Measurements from ENCODE around the gene VSTM2B. TPM values are rescaled to one million over a fixed set of nuclear protein-coding genes. Genes with fewer than 3 reads are reported as not detected.
"Not testable (repeated sequence)": the region's sequence is repeated elsewhere in the genome, so short reads cannot be mapped to it uniquely, and the experiment has no call there.

The VSTM2B gene
- total RNA-seq, 1 experiment from 2014 or later, result 8.7 TPM

GRCh38 chr19:29545866-29546582, 20.2 kb downstream of the VSTM2B start:
- no peak for DNase-seq (ENCODE audit: low spot score)

- no peak for DNase-seq (ENCODE audit: low spot score)
These were observed 20.9 kb downstream of the VSTM2B start for GRCh38 chr19:29546583-29547190.

GRCh38 chr19:29547361-29547960, 21.7 kb downstream of the VSTM2B start:
- DNase-seq (ENCODE audit: low spot score), result no peak

- no peak for DNase-seq (ENCODE audit: low spot score)
These were observed 22.2 kb downstream of the VSTM2B start for GRCh38 chr19:29547981-29548380.

GRCh38 chr19:29548483-29549085, 22.8 kb downstream of the VSTM2B start:
- no peak for DNase-seq (ENCODE audit: low spot score)

- DNase-seq (ENCODE audit: low spot score), result no peak
These were observed 23.6 kb downstream of the VSTM2B start for GRCh38 chr19:29549105-29550070.

GRCh38 chr19:29550896-29551295, 25.1 kb downstream of the VSTM2B start:
- no peak for DNase-seq (ENCODE audit: low spot score)

- no peak for DNase-seq (ENCODE audit: low spot score)
These were observed 26.0 kb downstream of the VSTM2B start for GRCh38 chr19:29551774-29552173.

GRCh38 chr19:29552454-29553280, 26.9 kb downstream of the VSTM2B start:
- no peak for DNase-seq (ENCODE audit: low spot score)

GRCh38 chr19:29554149-29554548, 28.4 kb downstream of the VSTM2B start:
- no peak for DNase-seq (ENCODE audit: low spot score)

- DNase-seq (ENCODE audit: low spot score), result not testable (repeated sequence)
These were observed 33.3 kb downstream of the VSTM2B start for GRCh38 chr19:29559110-29559509.

- DNase-seq (ENCODE audit: low spot score), result no peak
These were observed 33.9 kb downstream of the VSTM2B start for GRCh38 chr19:29559743-29560142.

GRCh38 chr19:29560313-29561075, 34.7 kb downstream of the VSTM2B start:
- no peak for DNase-seq (ENCODE audit: low spot score)

- no peak for DNase-seq (ENCODE audit: low spot score)
These were observed 35.8 kb downstream of the VSTM2B start for GRCh38 chr19:29561601-29562000.

- DNase-seq (ENCODE audit: low spot score), result no peak
These were observed 36.8 kb downstream of the VSTM2B start for GRCh38 chr19:29562299-29563297.

GRCh38 chr19:29563486-29564101, 37.8 kb downstream of the VSTM2B start:
- DNase-seq (ENCODE audit: low spot score), result no peak

- DNase-seq (ENCODE audit: low spot score), result no peak
These were observed 38.8 kb downstream of the VSTM2B start for GRCh38 chr19:29564574-29565005.

- DNase-seq (ENCODE audit: low spot score), result no peak
These were observed 39.4 kb downstream of the VSTM2B start for GRCh38 chr19:29565171-29565570.
